ENCODE data around the gene KIF21A. TPM values are rescaled to one million over a fixed set of nuclear protein-coding genes. Genes with fewer than 3 reads are reported as not detected.

The KIF21A gene
- total RNA-seq, 4 donors from 2014 or later: 22.5 to 65.5 (median 33.5) TPM

DNA sequence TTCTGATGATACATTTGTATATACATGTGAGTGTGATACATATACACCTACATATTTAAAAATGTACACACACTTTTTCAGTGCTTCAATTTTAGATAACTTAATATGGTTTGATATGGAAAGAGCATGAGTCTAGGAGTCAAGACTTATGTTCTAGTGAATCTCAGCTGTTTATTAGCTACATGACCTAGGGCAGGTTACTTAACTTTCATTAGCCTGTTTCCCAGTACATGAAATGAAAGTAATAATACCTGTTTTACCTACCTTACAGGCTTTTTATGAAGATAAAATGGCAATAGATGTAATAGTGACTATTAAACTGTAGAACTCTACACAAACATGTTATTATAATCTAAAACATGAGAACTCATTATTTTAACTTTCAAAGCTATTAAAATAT is 39.5 kb downstream of the KIF21A start:
- ATAC-seq (ENCODE audit: low FRiP score) (no peak), DNase-seq (ENCODE audit: low spot score) (no peak)
- TF ChIP-seq, protein P1, sequence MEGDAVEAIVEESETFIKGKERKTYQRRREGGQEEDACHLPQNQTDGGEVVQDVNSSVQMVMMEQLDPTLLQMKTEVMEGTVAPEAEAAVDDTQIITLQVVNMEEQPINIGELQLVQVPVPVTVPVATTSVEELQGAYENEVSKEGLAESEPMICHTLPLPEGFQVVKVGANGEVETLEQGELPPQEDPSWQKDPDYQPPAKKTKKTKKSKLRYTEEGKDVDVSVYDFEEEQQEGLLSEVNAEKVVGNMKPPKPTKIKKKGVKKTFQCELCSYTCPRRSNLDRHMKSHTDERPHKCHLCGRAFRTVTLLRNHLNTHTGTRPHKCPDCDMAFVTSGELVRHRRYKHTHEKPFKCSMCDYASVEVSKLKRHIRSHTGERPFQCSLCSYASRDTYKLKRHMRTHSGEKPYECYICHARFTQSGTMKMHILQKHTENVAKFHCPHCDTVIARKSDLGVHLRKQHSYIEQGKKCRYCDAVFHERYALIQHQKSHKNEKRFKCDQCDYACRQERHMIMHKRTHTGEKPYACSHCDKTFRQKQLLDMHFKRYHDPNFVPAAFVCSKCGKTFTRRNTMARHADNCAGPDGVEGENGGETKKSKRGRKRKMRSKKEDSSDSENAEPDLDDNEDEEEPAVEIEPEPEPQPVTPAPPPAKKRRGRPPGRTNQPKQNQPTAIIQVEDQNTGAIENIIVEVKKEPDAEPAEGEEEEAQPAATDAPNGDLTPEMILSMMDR (IDR thresholded peaks at IDR 0.05): no peak

DNA sequence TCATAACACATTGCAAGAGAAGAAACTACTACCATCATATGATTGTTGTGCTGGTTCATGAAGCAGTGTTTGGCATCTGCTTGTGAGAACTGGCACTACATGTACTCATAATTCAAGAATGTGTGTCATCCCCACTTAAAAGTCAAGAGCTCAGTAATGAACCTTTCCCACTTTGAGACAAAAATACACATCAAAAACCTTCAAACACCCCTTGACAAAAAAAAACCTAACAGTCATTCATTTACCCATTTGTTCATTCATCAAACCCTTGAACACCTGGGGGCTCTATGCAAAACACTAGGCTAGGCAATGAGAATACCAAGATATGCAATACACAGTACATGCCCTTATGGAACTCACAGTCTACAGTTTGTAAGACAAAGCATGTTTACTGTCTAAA is 40.0 kb downstream of the KIF21A start:
- ATAC-seq (ENCODE audit: low FRiP score): peak; percentile 56
- TF ChIP-seq, protein P1 (IDR thresholded peaks at IDR 0.05): no peak
- DNase-seq (ENCODE audit: low spot score): no peak

- ATAC-seq (ENCODE audit: low FRiP score) (no peak), DNase-seq (ENCODE audit: low spot score) (no peak)
- TF ChIP-seq, protein P1 (IDR thresholded peaks at IDR 0.05): no peak
These were observed 41.5 kb downstream of the KIF21A start for GRCh38 chr12:39401459-39401858.

DNA sequence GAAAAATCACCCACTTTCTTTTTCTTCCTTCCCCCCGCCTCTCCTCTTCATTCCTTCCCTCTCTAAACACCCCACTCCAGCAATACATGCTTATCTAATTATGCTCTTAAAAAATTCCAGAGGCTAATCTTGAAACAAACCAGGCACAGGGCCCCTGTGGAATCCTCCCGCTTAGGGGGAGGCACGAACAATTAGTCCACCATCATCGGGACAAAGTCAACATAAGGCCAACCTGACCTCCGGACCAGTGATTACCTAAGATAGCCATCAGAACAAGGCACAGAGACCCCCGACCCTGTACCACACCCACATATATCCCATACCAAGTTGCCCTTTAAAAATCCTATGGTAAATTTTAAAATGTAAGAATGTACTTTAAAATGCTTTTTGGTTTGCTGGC is 47.1 kb downstream of the KIF21A start:
- no peak for ATAC-seq (ENCODE audit: low FRiP score)
- TF ChIP-seq, protein P1 (IDR thresholded peaks at IDR 0.05): no peak
- no peak for DNase-seq (ENCODE audit: low spot score)

GRCh38 chr12:39393890-39394289 is 49.0 kb downstream of the KIF21A start:
- DNase-seq (ENCODE audit: low spot score): no peak
- TF ChIP-seq, protein P1 (IDR thresholded peaks at IDR 0.05): no peak
- no peak for ATAC-seq (ENCODE audit: low FRiP score)

DNA sequence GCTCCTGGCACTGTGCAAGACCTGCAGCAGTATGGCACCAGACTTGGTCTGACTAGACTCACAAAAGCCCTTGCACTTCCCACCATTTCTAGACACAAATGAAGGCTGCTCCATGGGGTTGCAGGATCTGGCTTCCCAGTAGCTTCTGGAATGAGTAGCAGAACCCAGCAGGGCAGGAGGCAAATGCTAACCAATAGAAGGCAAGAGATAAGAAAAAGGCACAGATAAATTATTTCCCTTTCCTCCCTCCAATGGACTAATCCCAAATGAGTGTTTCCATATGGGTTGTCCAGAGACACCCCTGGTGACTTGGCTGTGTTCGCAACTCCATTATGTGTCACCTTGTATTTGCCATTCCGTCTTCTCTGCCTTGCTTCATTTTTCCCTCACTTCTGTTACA is 49.7 kb downstream of the KIF21A start:
- TF ChIP-seq, protein P1 (IDR thresholded peaks at IDR 0.05): no peak
- no peak for ATAC-seq (ENCODE audit: low FRiP score)
- no peak for DNase-seq (ENCODE audit: low spot score)

DNA sequence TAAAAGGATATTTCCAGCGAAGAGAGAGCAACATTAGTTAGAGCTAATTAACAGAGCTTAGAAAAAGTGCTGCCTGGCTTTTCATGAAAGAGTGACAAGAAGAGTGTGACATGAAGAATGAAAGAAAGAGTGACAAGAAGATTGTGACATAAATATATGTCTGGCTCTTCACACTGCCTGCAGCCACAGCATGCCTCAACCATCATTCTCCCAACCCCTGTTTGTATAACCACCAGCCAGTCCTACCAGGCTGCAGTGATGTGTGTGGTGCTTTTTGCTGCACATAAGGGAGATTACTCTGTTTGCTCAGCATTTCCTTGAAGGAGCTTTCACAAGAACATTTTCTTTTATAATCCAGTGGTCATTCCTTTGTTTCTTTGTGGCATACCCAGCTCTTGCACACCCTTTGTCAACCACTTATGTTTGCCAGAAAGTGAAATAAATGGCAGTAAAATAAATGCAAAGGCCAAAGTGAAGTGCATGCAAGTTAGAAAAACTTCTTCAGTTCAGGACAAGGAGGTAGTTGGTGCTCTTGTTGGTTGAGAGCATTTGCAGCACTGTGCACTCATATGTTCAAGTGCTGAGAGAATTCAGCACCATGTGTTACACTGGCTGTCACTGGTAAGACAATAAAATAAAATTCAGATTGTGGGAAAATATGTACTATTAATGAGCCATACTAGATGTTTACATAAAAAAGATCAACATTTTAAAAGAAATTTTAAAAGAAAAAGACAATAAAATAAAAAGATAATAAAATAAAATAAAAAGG is 50.6 kb downstream of the KIF21A start:
- TF ChIP-seq, protein P1 (IDR thresholded peaks at IDR 0.05): no peak
- ATAC-seq (ENCODE audit: low FRiP score) (no peak), DNase-seq (ENCODE audit: low spot score) (no peak)
